K562 (cell line): ENCODE results near the gene SLC7A10. TPM values are rescaled to one million over a fixed set of nuclear protein-coding genes. Genes with fewer than 3 reads are reported as not detected.

Experiments
- ATAC-seq: fragments of 200-7000 bp; cut with Tn5 transposase; 3 replicates; pipeline ENCODE4 v1.9.1; 2020; ENCODE audit warnings: moderate library complexity
- Bru-seq: library from RNA; stranded (reverse); fragments of 400-500 nt; gene quantifications from one replicate; lab custom pipeline; 2021; lab: Mats Ljungman, UMichigan
- BruChase-seq, 2 experiments: library from RNA; stranded (reverse); fragments of 400-500 nt; gene quantifications; one replicate each; lab custom pipeline; 2021; lab: Mats Ljungman, UMichigan
- BruUV-seq: library from RNA; stranded (reverse); fragments of 400-500 nt; replicated peaks from 2 replicates; lab custom pipeline; 2021; lab: Mats Ljungman, UMichigan
- CTCF ChIA-PET: fragments of 300-600 bp; formaldehyde crosslinking; extraction: SDS; loops from one replicate; lab custom pipeline; 2021; ENCODE audit warnings: low intra/inter-chr PET ratio; lab: Yijun Ruan, JAX
- POLR2A ChIA-PET: fragments of 300-600, 350-650 bp; sonication (Branson Sonifier 250); formaldehyde crosslinking; extraction: SDS; loops from one replicate; lab custom pipeline; 2021; ENCODE audit warnings: antibody characterized with exemption, inconsistent platforms; lab: Yijun Ruan, JAX
- DNase-seq, 4 experiments: peaks; one replicate each; pipeline versions ENCODE4 v3.0.0 to v3.0.0-alpha.2; 2011 to 2018; ENCODE audit warnings: low spot score in 3 of 4, mixed read lengths in 3 of 4; ENCODE audit errors: extremely low read depth in 1 of 4
- FAIRE-seq: peaks from 2 replicates; lab custom pipeline; 2011; peaks lifted over from hg19 to GRCh38; lab: Jason Lieb, UNC
- H2AFZ ChIP-seq: 2 replicates; pipeline ENCODE4 v1.6.0; 2011; ENCODE audit warnings: low read depth, low read length, control low read depth, inconsistent platforms
- H3K27ac ChIP-seq: fragments of 200-600 bp; 3 replicates; pipeline ENCODE4 v1.8.0; 2011; ENCODE audit warnings: low read depth, mild to moderate bottlenecking, control low read depth, inconsistent platforms, low read length, moderate library complexity, mixed read lengths; ENCODE audit errors: extremely low read depth
- H3K27me3 ChIP-seq, 2 experiments: fragments of 300-600 bp in 1 of 2; 2 replicates in 1 of 2; 3 replicates in 1 of 2; pipeline versions ENCODE4 v1.6.0 to v1.8.0; 2011; ENCODE audit warnings: inconsistent platforms in 2 of 2, low read length in 2 of 2, mild to moderate bottlenecking in 1 of 2, mixed read lengths in 1 of 2, moderate library complexity in 1 of 2; ENCODE audit not compliant: control insufficient read depth in 2 of 2, insufficient read depth in 2 of 2
- H3K36me3 ChIP-seq: fragments of 300-600 bp; 3 replicates; pipeline ENCODE4 v1.8.0; 2011; ENCODE audit warnings: mild to moderate bottlenecking, low read length, inconsistent platforms; ENCODE audit not compliant: control insufficient read depth, insufficient read depth
- H3K4me1 ChIP-seq, 2 experiments: fragments of 200-600 bp in 1 of 2; replicated peaks in 1 of 2; 2 replicates in 1 of 2; 3 replicates in 1 of 2; pipeline versions ENCODE4 v1.5.1 to v1.8.0; 2011; ENCODE audit warnings: inconsistent platforms in 2 of 2, low read length in 2 of 2, mild to moderate bottlenecking in 1 of 2, mixed read lengths in 1 of 2, moderate library complexity in 1 of 2; ENCODE audit not compliant: control insufficient read depth in 2 of 2, insufficient read depth in 2 of 2
- H3K4me2 ChIP-seq: 2 replicates; pipeline ENCODE4 v1.6.1; 2011; ENCODE audit warnings: low read length, control low read depth, inconsistent platforms, mixed read lengths; ENCODE audit not compliant: insufficient read depth
- H3K4me3 ChIP-seq: fragments of 200-600 bp; sonication (generic), shearing (Covaris generic); 2 replicates; pipeline ENCODE4 v1.5.1; 2016; ENCODE audit warnings: control low read depth, inconsistent platforms
- H3K79me2 ChIP-seq: fragments of 200-600 bp; 3 replicates; pipeline ENCODE4 v1.8.0; 2011; ENCODE audit warnings: low read length, inconsistent platforms; ENCODE audit not compliant: control insufficient read depth, insufficient read depth
- H3K9ac ChIP-seq, 2 experiments: 2 replicates each; pipeline versions ENCODE4 v1.6.0 to v1.6.1; 2011; ENCODE audit warnings: low read depth in 2 of 2, low read length in 2 of 2, control low read depth in 1 of 2, inconsistent platforms in 1 of 2, mild to moderate bottlenecking in 1 of 2, mixed read lengths in 1 of 2; ENCODE audit not compliant: insufficient read depth in 1 of 2
- H3K9me1 ChIP-seq: one replicate; pipeline ENCODE4 v1.6.0; 2011; ENCODE audit warnings: inconsistent platforms, mild to moderate bottlenecking, low read length, moderate library complexity; ENCODE audit not compliant: control insufficient read depth, insufficient read depth
- H3K9me3 ChIP-seq: replicated peaks from 2 replicates; pipeline ENCODE4 v1.5.1; 2011; ENCODE audit warnings: low read depth, low read length, inconsistent platforms; ENCODE audit not compliant: control insufficient read depth, insufficient read depth
- H4K20me1 ChIP-seq: replicated peaks from 2 replicates; pipeline ENCODE4 v1.6.1; 2011; ENCODE audit warnings: low read length, inconsistent platforms, mixed read lengths; ENCODE audit not compliant: control insufficient read depth, insufficient read depth
- CBFB ChIP-seq: sonication (generic); formaldehyde crosslinking; IDR thresholded peaks from 2 replicates; pipeline ENCODE4 v1.4.0; 2020; ENCODE audit warnings: mild to moderate bottlenecking, missing genetic modification reagents
- ELF2 ChIP-seq: fragments of 250-450 bp; sonication (Bioruptor Pico); IDR thresholded peaks from 2 replicates; pipeline ENCODE4 v1.5.0; 2021; ENCODE audit warnings: mild to moderate bottlenecking
- KHSRP ChIP-seq: fragments of 450-650 bp; IDR thresholded peaks from 2 replicates; pipeline ENCODE4 v1.6.1; 2017
- MECOM ChIP-seq: fragments of 250-450 bp; sonication (Bioruptor Pico); IDR thresholded peaks from 2 replicates; pipeline ENCODE4 v1.8.0; 2022; ENCODE audit warnings: inconsistent platforms
- NFXL1 ChIP-seq: fragments of 450-650 bp; formaldehyde crosslinking; IDR thresholded peaks from 2 replicates; pipeline ENCODE4 v1.4.0; 2021; ENCODE audit warnings: mild to moderate bottlenecking
- NR1H2 ChIP-seq: sonication (generic); formaldehyde crosslinking; IDR thresholded peaks from 2 replicates; pipeline ENCODE4 v1.4.0; 2020; ENCODE audit warnings: mild to moderate bottlenecking, missing genetic modification reagents
- NR3C1 ChIP-seq: sonication (generic); formaldehyde crosslinking; IDR thresholded peaks from 2 replicates; pipeline ENCODE4 v1.8.1; 2022; ENCODE audit warnings: missing genetic modification reagents
- RAD51 ChIP-seq: fragments of 450-650 bp; IDR thresholded peaks from 2 replicates; pipeline ENCODE4 v1.7.1; 2016; ENCODE audit warnings: low read depth, mild to moderate bottlenecking, borderline replicate concordance
- SETDB1 ChIP-seq: IDR thresholded peaks from one replicate; pipeline ENCODE4 v1.6.1; 2012; ENCODE audit warnings: low read length, control low read depth, inconsistent platforms
- STAT5B ChIP-seq: fragments of 250-450 bp; sonication (Bioruptor Pico); IDR thresholded peaks from 2 replicates; pipeline ENCODE4 v1.8.0; 2021; ENCODE audit warnings: mild to moderate bottlenecking, inconsistent platforms
- TFE3 ChIP-seq: fragments of 450-650 bp; formaldehyde crosslinking; IDR thresholded peaks from 2 replicates; pipeline ENCODE4 v1.4.0; 2020; ENCODE audit warnings: mild to moderate bottlenecking, mixed read lengths
- THRB ChIP-seq: fragments of 450-650 bp; formaldehyde crosslinking; conservative IDR thresholded peaks from 2 replicates; pipeline ENCODE4 v1.4.0; 2022; ENCODE audit warnings: mild to moderate bottlenecking, missing genetic modification characterization
- ZBTB7A ChIP-seq: IDR thresholded peaks from 2 replicates; pipeline ENCODE4 v1.6.1; 2011; ENCODE audit warnings: low read depth, mild to moderate bottlenecking, low read length, moderate library complexity, borderline replicate concordance; ENCODE audit not compliant: control insufficient read depth
- ZNF507 ChIP-seq: conservative IDR thresholded peaks from 2 replicates; pipeline ENCODE4 v1.6.1; 2017; ENCODE audit warnings: missing genetic modification characterization, missing compliant biosample characterization
- WGBS: fragments of 100-300 bp; shearing (Covaris generic); methylation state at CpG from one replicate; pipeline ENCODE4 v1.1.6; 2016; ENCODE audit warnings: low coverage, mixed read lengths; ENCODE audit not compliant: insufficient coverage; ENCODE audit errors: missing lambda C conversion rate; 5-methylcytosine and 5-hydroxymethylcytosine counted together
- in situ Hi-C: fragments of 300-500 bp; cut with MboI; formaldehyde crosslinking; loops from 4 replicates; pipeline ENCODE4 v1.15.0; 2018; ENCODE audit warnings: inconsistent platforms, mixed read lengths
- intact Hi-C: fragments of 100-400 bp; cut with micrococcal nuclease; formaldehyde crosslinking; loops from 2 replicates; pipeline ENCODE4 v1.14.2; 2022
- long read RNA-seq, 3 experiments: library from polyadenylated mRNA in 2 of 3; library from RNA in 1 of 3; unstranded in 2 of 3; stranded (forward) in 1 of 3; transcript quantifications; one replicate each; pipeline ENCODE4 v2.0.0, GENCODE V29; 2019 to 2022
- polyA minus RNA-seq, 3 experiments: library from RNA; depleted of rRNA, polyadenylated mRNA; stranded (reverse); fragments of >200 nt; gene quantifications; 2 replicates each; pipeline ENCODE4 v1.2.3, GENCODE V29; 2011
- polyA plus RNA-seq, 8 experiments: library from polyadenylated mRNA; depleted of rRNA in 4 of 8; stranded (reverse) in 5 of 8; unstranded in 3 of 8; fragments of >200 nt; fragmentation: Nextera tagmentation in 2 of 8; fragmentation: Illumina TruSeq in 1 of 8; extraction: Ambion mirVana in 2 of 8; extraction: Trizol in 1 of 8; gene quantifications; 2 replicates each; pipeline versions ENCODE4 v1.2.1 to v1.2.3, GENCODE V29; 2011 to 2014; ENCODE audit warnings: inconsistent platforms in 1 of 8, missing spikeins in 1 of 8
- total RNA-seq, 7 experiments: library from RNA; depleted of rRNA in 6 of 7; stranded (reverse); fragments of >200 nt in 6 of 7; fragmentation: Illumina TruSeq in 2 of 7; extraction: Trizol in 2 of 7; gene quantifications; 2 replicates each; pipeline versions ENCODE4 v1.2.1 to v1.2.3, GENCODE V29; 2011 to 2021; ENCODE audit warnings: low replicate concordance in 1 of 7
- TF ChIP-seq, protein P1 (sequence below): fragments of 250-450 bp; sonication (Bioruptor Pico); IDR thresholded peaks from 2 replicates; pipeline ENCODE4 v1.4.0; 2020; ENCODE audit warnings: mild to moderate bottlenecking, moderate library complexity

The SLC7A10 gene
- total RNA-seq (2011; cell fraction: chromatin; rRNA removed; ENCODE audit: low replicate concordance): not detected in 2 replicates
- total RNA-seq (2011; cell fraction: nucleolus; rRNA removed): not detected in 2 replicates
- not detected in 2 replicates for total RNA-seq (2011; cell fraction: nucleoplasm; rRNA removed)
- total RNA-seq (2014; rRNA removed) (not detected in 2 replicates), total RNA-seq (2014; rRNA removed; fragmentation: Illumina TruSeq; extraction: Trizol) (not detected in 2 replicates), total RNA-seq (2015; rRNA removed; fragmentation: Illumina TruSeq; extraction: Trizol) (not detected in 2 replicates), total RNA-seq (2021) (not detected in 2 replicates), polyA plus RNA-seq (2011; rRNA removed) (not detected in 2 replicates), polyA plus RNA-seq (2014; fragmentation: Illumina TruSeq; extraction: Trizol) (not detected in 2 replicates), polyA plus RNA-seq (2014; fragmentation: Nextera tagmentation; extraction: Ambion mirVana) (under 1 TPM in 1 of 2 experiments, not detected in 1; 0.07 TPM), polyA plus RNA-seq (2014; rRNA removed) (not detected in 2 replicates), polyA minus RNA-seq (2011; rRNA and poly(A)+ RNA removed) (not detected in 2 replicates), Bru-seq, nascent RNA (not detected), BruChase-seq, experiment 1, labeled RNA remaining after a 2-hour chase (not detected), BruChase-seq, experiment 2, labeled RNA remaining after a 6-hour chase (not detected)
- not detected in 2 replicates for polyA plus RNA-seq (2011; cell fraction: cytosol; rRNA removed)
- not detected in 2 replicates for polyA plus RNA-seq (2011; cell fraction: nucleus; rRNA removed)
- polyA plus RNA-seq (2012): not detected in 2 replicates
- not detected in 2 replicates for polyA minus RNA-seq (2011; cell fraction: cytosol; rRNA and poly(A)+ RNA removed)
- not detected in 2 replicates for polyA minus RNA-seq (2011; cell fraction: nucleus; rRNA and poly(A)+ RNA removed)
- long read RNA-seq, experiment 1: 0 reads
- long read RNA-seq, experiment 2: 0 reads
- long read RNA-seq, experiment 3: 0 reads

- ATAC-seq: no peak
- intact Hi-C loops (no loop called here), in situ Hi-C loops (no loop called here)
- Histone ChIP-seq H2AFZ (no peak within 1 kb of the TSS), H3K27ac (no peak within 1 kb of the TSS), H3K4me1 (peaks cover 0 to 5% of the 10 kb centered on the region in 2 experiments; a peak in 2 of 5 replicates), H3K36me3 (no peaks in the 10 kb centered on the region), H3K9ac (no peak within 1 kb of the TSS), H3K79me2 (no peaks in the 10 kb centered on the region), H3K9me1 (no peaks in the 10 kb centered on the region), H3K4me2 (no peak within 1 kb of the TSS), H4K20me1 (no peaks in the 10 kb centered on the region), H3K9me3 (no peaks in the 10 kb centered on the region; the same call in none of the 2 replicates), H3K4me3 (no peak within 1 kb of the TSS), H3K27me3 (peaks cover 15 to 37% of the 10 kb centered on the region in 2 experiments)
- POLR2A ChIA-PET: no interaction called here
- WGBS: 34% methylated on average over 15 of the region's 62 CpGs
- BruUV-seq: no TSS peak
- DNase-seq: no peak
- no peak for FAIRE-seq
- CTCF ChIA-PET: interaction anchor here (0.7 kb wide), 1 partner anchor 175 kb away, joined by 3 read pairs; no protein-coding TSS in a partner anchor
- no peak for TF ChIP-seq ZNF507 (tag)
- TF ChIP-seq CBFB: no peak
- TF ChIP-seq MECOM (CRISPR knock-in tag): no peak
- TF ChIP-seq ZBTB7A: no peak
- TF ChIP-seq ELF2 (CRISPR knock-in tag): no peak
- no peak for TF ChIP-seq RAD51
- TF ChIP-seq TFE3 (CRISPR knock-in tag): no peak
- no peak for TF ChIP-seq SETDB1
- no peak for TF ChIP-seq STAT5B (CRISPR knock-in tag)
- no peak for TF ChIP-seq NR1H2 (CRISPR knock-in tag)
- no peak for TF ChIP-seq KHSRP
- no peak for TF ChIP-seq NR3C1 (CRISPR knock-in tag)
- no peak for TF ChIP-seq NFXL1 (CRISPR knock-in tag)
- TF ChIP-seq, protein P1, sequence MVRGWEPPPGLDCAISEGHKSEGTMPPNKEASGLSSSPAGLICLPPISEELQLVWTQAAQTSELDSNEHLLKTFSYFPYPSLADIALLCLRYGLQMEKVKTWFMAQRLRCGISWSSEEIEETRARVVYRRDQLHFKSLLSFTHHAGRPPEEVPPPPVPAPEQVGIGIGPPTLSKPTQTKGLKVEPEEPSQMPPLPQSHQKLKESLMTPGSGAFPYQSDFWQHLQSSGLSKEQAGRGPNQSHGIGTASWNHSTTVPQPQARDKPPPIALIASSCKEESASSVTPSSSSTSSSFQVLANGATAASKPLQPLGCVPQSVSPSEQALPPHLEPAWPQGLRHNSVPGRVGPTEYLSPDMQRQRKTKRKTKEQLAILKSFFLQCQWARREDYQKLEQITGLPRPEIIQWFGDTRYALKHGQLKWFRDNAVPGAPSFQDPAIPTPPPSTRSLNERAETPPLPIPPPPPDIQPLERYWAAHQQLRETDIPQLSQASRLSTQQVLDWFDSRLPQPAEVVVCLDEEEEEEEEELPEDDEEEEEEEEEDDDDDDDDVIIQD (CRISPR knock-in tag): no peak
- no peak for TF ChIP-seq THRB (CRISPR knock-in tag)
Observed at GRCh38 chr19:33225458-33225926, at the start of gene SLC7A10. SLC7A10 (minus strand) TSS chr19:33225850; CDS start chr19:33225703, 147 bp downstream.
